Natural killer cell (primary cell): ENCODE results near the gene KCTD16. TPM values are rescaled to one million over a fixed set of nuclear protein-coding genes. Genes with fewer than 3 reads are reported as not detected.

Experiments used
- ATAC-seq, 3 donors: fragments of 150-1000 bp in 2 of 3; fragments of 200-7000 bp in 1 of 3; cut with Tn5 transposase; 1 replicate in 1 of 3; 2 replicates in 2 of 3; pipeline ENCODE4 v1.10.0; 2021; ENCODE audit warnings: mild to moderate bottlenecking in 2 of 3, moderate library complexity in 2 of 3
- DNase-seq, 2 donors: peaks; one replicate each; pipeline versions ENCODE4 v3.0.0 to v3.0.0-alpha.2; 2013 to 2021; ENCODE audit warnings: mixed read lengths in 1 of 2
- H3K27ac ChIP-seq: one replicate; pipeline ENCODE4 v1.5.1; 2013; ENCODE audit warnings: mild to moderate bottlenecking, low read length
- H3K27me3 ChIP-seq: one replicate; pipeline ENCODE4 v1.6.1; 2013; ENCODE audit warnings: low read length; ENCODE audit not compliant: control insufficient read depth, insufficient read depth
- H3K36me3 ChIP-seq: one replicate; pipeline ENCODE4 v1.6.1; 2013; ENCODE audit warnings: low read length; ENCODE audit not compliant: control insufficient read depth, insufficient read depth
- H3K4me1 ChIP-seq: one replicate; pipeline ENCODE4 v1.6.1; 2013; ENCODE audit warnings: low read length; ENCODE audit not compliant: control insufficient read depth, insufficient read depth
- H3K4me3 ChIP-seq: one replicate; pipeline ENCODE4 v1.5.1; 2013; ENCODE audit warnings: low read length
- H3K9me3 ChIP-seq: one replicate; pipeline ENCODE4 v1.6.1; 2013; ENCODE audit warnings: low read length; ENCODE audit not compliant: control insufficient read depth, insufficient read depth
- H3K27ac Mint-ChIP-seq, 2 donors: one replicate each; pipeline ENCODE4 v1.8.0; 2022; ENCODE audit warnings: mild to moderate bottlenecking in 2 of 2, mixed read lengths in 2 of 2, moderate library complexity in 1 of 2
- H3K27me3 Mint-ChIP-seq, 2 donors: one replicate each; pipeline ENCODE4 v1.8.0; 2022; ENCODE audit warnings: low read depth in 2 of 2, mixed read lengths in 2 of 2
- H3K36me3 Mint-ChIP-seq: one replicate; pipeline ENCODE4 v1.8.0; 2022; ENCODE audit warnings: mixed read lengths
- H3K4me1 Mint-ChIP-seq, 2 donors: one replicate each; pipeline ENCODE4 v1.8.0; 2022; ENCODE audit warnings: mixed read lengths in 2 of 2
- H3K4me3 Mint-ChIP-seq: one replicate; pipeline ENCODE4 v1.8.0; 2022; ENCODE audit warnings: mild to moderate bottlenecking, moderate library complexity, mixed read lengths
- H3K9me3 Mint-ChIP-seq, 2 donors: one replicate each; pipeline ENCODE4 v1.8.0; 2022; ENCODE audit warnings: mixed read lengths in 2 of 2
- CTCF ChIP-seq: fragments of 200-600 bp; IDR thresholded peaks from one replicate; pipeline ENCODE4 v1.8.0; 2022; ENCODE audit warnings: antibody characterized with exemption
- WGBS: methylation state at CpG from one replicate; pipeline ENCODE4 v1.1.7; 2013; ENCODE audit warnings: missing lambda C conversion rate; ENCODE audit not compliant: insufficient coverage; 5-methylcytosine and 5-hydroxymethylcytosine counted together
- intact Hi-C: fragments of 100-400 bp; cut with micrococcal nuclease; formaldehyde crosslinking; loops from one replicate; pipeline ENCODE4 v1.14.2; 2022
- total RNA-seq, 4 donors: library from RNA; stranded (reverse); fragments of 120-200 nt in 1 of 4; gene quantifications; one replicate each; pipeline versions ENCODE4 v1.2.3 to v1.2.4, GENCODE V29; 2013 to 2022

Gene KCTD16
- total RNA-seq, 3 donors from 2014 or later (not counting 1 experiment from before 2014, with no cell fraction given), result 0.16 TPM; not detected in 2

GRCh38 chr5:144421411-144421810 is 250.7 kb downstream of the KCTD16 start:
- peaks cover 3% of the 10 kb centered on the region for H3K9me3 ChIP-seq
- H3K4me3 Mint-ChIP-seq, result no peak overlapping the region
- ATAC-seq, result no peak
- no peaks in the 10 kb centered on the region for H3K36me3 ChIP-seq
- DNase-seq, result no peak
- H3K27ac Mint-ChIP-seq, result no peak overlapping the region
- peaks cover 5 to 6% of the 10 kb centered on the region in 2 donors for H3K9me3 Mint-ChIP-seq
- no peaks in the 10 kb centered on the region for H3K4me1 Mint-ChIP-seq
- TF ChIP-seq CTCF, result no peak
- no peaks in the 10 kb centered on the region for H3K27me3 Mint-ChIP-seq
- H3K36me3 Mint-ChIP-seq, result no peaks in the 10 kb centered on the region
- H3K27me3 ChIP-seq, result no peaks in the 10 kb centered on the region
- WGBS, result 86% methylated on average over 6 of the region's 6 CpGs
- no peak overlapping the region for H3K27ac ChIP-seq
- H3K4me3 ChIP-seq, result no peak overlapping the region
- intact Hi-C loops, result no loop called here
- H3K4me1 ChIP-seq, result no peaks in the 10 kb centered on the region

- H3K9me3 ChIP-seq, result peaks cover 3% of the 10 kb centered on the region
- H3K4me1 Mint-ChIP-seq, result no peaks in the 10 kb centered on the region
- no peaks in the 10 kb centered on the region for H3K36me3 Mint-ChIP-seq
- no peaks in the 10 kb centered on the region for H3K36me3 ChIP-seq
- no peaks in the 10 kb centered on the region for H3K4me1 ChIP-seq
- no peaks in the 10 kb centered on the region for H3K27me3 Mint-ChIP-seq
- DNase-seq (no peak), ATAC-seq (no peak)
- no peak overlapping the region for H3K27ac ChIP-seq
- no peak overlapping the region for H3K27ac Mint-ChIP-seq
- TF ChIP-seq CTCF, result no peak
- WGBS, result 100% methylated on average over 1 of the region's 2 CpGs
- no peaks in the 10 kb centered on the region for H3K27me3 ChIP-seq
- no peak overlapping the region for H3K4me3 ChIP-seq
- H3K4me3 Mint-ChIP-seq, result no peak overlapping the region
- H3K9me3 Mint-ChIP-seq, result peaks cover 3 to 5% of the 10 kb centered on the region in 2 donors
- intact Hi-C loops, result no loop called here
Measured at GRCh38 chr5:144422018-144422727, 251.5 kb downstream of the KCTD16 start.

- H3K4me3 Mint-ChIP-seq, result no peak overlapping the region
- H3K9me3 Mint-ChIP-seq, result peaks cover 2 to 4% of the 10 kb centered on the region in 2 donors
- intact Hi-C loops, result no loop called here
- Histone ChIP-seq H3K27ac (no peak overlapping the region), H3K4me1 (no peaks in the 10 kb centered on the region), H3K36me3 (no peaks in the 10 kb centered on the region), H3K9me3 (no peaks in the 10 kb centered on the region), H3K27me3 (no peaks in the 10 kb centered on the region), H3K4me3 (no peak overlapping the region)
- H3K27ac Mint-ChIP-seq, result no peak overlapping the region
- H3K36me3 Mint-ChIP-seq, result no peaks in the 10 kb centered on the region
- H3K27me3 Mint-ChIP-seq, result no peaks in the 10 kb centered on the region
- no peaks in the 10 kb centered on the region for H3K4me1 Mint-ChIP-seq
- ATAC-seq (no peak), DNase-seq (no peak)
- 100% methylated on average over 1 of the region's 1 CpG for whole genome bisulfite sequencing
- TF ChIP-seq CTCF, result no peak
Measured at GRCh38 chr5:144427866-144428265, 257.2 kb downstream of the KCTD16 start.

- Mint-ChIP-seq H3K27ac (no peak overlapping the region), H3K4me1 (no peaks in the 10 kb centered on the region), H3K27me3 (no peaks in the 10 kb centered on the region), H3K36me3 (no peaks in the 10 kb centered on the region), H3K4me3 (no peak overlapping the region), H3K9me3 (peaks cover 0 to 2% of the 10 kb centered on the region in 2 donors)
- Histone ChIP-seq H3K4me3 (no peak overlapping the region), H3K4me1 (no peaks in the 10 kb centered on the region), H3K27me3 (no peaks in the 10 kb centered on the region), H3K9me3 (no peaks in the 10 kb centered on the region), H3K36me3 (no peaks in the 10 kb centered on the region), H3K27ac (no peak overlapping the region)
- intact Hi-C loops, result no loop called here
- WGBS, result 0% methylated on average over 1 of the region's 1 CpG
- no peak for DNase-seq
- TF ChIP-seq CTCF, result no peak
- ATAC-seq, result no peak
Measured at GRCh38 chr5:144428326-144428725, 257.7 kb downstream of the KCTD16 start.
